NCI-H128 (cell line): ENCODE measurements around the gene COL8A2.

Source experiments
- DNase-seq: peaks from one replicate; lab custom pipeline; 2025; ENCODE audit not compliant: unreplicated experiment; lab: John Stamatoyannopoulos, UW

The COL8A2 gene

DNA sequence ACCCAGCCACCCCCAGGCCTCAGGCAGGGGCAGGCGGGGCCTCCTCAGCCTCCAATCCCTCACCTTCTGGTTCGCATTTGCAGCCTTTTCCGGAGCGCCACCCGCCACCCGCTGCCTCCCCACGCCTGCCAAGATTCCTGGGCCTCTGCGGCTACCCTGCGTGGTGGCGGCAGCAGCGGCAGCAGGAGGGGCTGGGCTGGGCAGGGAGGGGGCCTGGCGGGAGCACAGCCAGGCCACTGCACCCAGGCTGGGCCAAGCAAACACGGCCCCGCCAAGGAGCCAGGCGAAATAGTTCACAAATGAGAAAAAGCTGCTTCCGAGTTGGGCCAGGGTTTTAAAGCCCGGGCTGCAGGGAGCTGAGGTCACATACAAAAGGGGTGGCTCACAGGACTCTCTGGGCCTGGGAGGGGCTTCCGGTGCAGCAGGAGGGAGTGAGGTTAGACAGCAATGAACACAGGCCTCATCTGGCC lies 9.8 kb downstream of the COL8A2 start:
- DNase-seq: no peak

- DNase-seq: no peak
These were observed 10.7 kb downstream of the COL8A2 start for GRCh38 chr1:36114371-36114770.

- DNase-seq: no peak
These were observed 12.2 kb downstream of the COL8A2 start for GRCh38 chr1:36112823-36113222.

DNA sequence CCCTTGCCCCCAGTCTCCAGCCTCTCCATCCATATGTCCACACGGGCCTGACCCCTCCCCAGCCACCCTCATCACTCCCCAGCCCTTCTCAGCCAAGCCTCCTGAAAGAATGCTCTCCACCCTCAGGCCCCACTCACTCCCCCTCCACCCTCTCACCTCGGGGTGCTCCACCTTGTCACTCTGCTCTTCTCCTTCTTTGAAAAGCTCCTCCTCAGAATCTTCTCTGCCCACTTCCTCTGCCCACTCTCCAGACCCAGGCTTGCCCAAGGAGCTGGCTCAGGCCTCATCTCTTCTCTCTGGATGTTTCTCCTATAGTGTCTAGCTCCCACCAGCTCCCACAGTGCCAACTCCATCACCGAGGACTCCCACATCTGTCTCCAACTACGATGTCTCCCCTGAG lies 13.9 kb downstream of the COL8A2 start:
- DNase-seq: no peak

DNA sequence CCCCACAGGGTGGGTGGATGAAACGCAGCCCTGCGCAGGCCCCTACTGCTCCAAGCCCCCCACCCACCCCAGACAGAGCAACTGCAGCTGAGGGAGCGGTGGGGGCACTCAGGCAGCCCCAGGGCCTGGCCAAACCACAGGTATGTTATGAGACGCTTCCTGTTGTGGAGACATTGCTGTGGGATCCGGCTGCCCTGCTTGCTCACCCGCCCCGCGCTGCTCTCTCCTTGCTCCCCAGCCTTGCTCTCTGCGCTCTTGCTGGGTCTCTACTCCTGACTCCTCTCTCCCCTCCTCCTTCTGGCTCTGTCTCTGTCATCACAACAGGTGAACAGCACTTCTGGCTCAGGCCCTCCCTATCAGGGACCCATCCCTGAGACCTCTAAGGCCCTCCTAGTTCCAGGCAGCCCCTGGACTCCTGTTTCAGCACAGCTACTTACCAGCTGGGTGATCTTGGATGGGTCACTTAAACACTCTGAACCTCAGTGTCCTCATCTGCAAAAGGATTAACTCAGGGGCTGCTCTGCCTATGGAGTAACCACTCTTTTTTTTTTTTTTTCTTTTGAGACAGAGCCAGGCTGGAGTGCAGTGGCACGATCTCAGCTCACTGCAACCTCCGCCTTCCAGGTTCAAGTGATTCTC lies 15.9 kb downstream of the COL8A2 start:
- no peak for DNase-seq

DNA sequence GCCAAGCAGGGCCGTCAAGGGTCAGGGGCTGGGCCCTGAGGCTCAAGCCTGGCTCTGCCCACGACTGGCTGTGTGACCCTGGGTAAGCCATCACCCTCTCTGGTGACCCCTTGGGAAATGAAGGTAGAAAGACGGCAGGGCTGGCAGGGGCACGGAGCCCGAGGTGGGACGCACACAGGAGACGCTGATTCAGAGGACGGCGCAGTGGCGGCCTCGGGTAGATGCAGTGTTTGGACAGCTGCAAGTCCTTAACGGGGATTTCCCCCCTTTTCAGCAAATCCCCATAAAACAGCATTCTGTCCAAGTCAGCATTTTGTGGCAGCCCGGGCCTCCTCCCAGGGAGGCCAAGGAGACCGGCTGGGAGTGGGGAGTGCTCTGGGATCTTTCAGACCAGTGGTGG lies 16.7 kb downstream of the COL8A2 start:
- no peak for DNase-seq

DNA sequence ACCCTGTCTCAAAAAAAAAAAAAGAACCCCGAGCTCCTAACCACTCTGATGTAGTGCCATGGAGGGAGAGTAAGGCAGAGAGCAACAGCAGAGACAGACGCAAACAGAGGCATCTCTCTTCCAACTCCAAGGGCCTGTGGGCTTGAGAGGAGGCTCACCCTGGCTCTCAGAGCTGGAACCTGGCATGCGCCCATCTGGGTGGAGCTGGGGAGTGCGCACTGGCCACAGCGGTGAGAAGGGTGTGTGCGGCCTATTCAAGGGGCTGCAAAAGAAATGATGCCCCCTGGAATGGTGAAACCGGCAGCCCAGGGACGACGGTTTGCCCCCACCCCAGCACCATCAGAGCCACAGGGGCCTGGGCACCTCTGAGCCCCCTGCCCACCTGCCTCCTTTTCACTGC lies 17.6 kb downstream of the COL8A2 start:
- DNase-seq: no peak

DNA sequence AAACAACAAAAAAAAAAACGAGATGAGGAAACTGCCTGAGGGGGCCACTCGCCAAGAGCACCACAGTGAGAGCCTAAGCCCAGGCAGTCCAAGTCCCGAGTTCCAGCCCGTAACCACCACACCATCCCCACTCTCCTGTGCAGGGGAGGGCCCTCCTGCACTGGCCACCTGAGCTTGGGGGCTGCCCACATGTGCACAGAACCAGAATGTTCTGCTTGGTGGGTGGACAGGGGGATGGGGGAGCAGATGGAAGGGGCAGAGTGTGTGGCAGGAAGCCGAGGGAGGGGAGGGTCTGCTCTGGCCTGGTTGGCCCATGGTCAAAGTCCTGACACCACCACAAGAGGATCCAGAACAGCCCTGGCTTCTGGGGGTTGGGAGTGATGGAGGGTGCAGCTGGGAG lies 18.8 kb downstream of the COL8A2 start:
- no peak for DNase-seq

DNA sequence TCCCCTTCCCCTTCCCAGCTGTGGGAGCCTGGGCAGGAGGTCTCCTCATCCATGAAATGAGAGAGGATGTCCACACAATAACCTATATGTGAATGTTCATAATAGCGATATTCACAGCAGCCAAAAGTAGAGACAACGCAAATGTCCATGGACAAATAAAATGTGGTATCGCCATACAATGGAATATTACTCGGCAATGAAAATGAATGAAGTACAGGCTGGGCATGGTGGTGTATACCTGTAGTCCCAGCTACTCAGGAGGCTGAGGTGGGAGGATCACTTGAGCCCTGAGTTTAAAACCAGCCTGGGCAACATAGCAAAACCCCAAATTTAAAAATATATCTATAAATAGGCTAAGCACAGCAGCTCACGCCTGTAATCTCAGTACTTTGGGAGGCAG lies 23.5 kb downstream of the COL8A2 start:
- no peak for DNase-seq

DNA sequence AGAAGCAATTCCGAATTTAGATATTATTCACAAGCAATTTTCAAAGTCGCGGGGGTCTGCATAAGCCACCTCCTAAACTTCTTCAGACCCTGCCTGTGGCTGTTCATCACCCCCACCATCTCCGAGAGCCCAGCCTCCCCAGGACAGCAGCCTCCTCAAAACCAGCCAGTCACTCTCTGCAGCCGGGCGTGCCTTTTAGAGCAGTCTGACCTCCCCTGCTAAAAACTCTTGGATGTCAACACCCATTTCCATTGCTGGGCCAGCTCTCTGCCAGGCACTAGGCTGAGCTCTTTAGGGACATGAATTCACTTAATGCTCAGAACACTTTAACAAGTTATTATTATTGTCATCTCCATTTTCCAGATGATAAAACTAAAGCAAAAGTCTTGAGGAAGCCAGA lies 24.6 kb downstream of the COL8A2 start:
- DNase-seq: no peak

- DNase-seq: peak; percentile 83
These were observed 25.2 kb downstream of the COL8A2 start for GRCh38 chr1:36099681-36100341.

DNA sequence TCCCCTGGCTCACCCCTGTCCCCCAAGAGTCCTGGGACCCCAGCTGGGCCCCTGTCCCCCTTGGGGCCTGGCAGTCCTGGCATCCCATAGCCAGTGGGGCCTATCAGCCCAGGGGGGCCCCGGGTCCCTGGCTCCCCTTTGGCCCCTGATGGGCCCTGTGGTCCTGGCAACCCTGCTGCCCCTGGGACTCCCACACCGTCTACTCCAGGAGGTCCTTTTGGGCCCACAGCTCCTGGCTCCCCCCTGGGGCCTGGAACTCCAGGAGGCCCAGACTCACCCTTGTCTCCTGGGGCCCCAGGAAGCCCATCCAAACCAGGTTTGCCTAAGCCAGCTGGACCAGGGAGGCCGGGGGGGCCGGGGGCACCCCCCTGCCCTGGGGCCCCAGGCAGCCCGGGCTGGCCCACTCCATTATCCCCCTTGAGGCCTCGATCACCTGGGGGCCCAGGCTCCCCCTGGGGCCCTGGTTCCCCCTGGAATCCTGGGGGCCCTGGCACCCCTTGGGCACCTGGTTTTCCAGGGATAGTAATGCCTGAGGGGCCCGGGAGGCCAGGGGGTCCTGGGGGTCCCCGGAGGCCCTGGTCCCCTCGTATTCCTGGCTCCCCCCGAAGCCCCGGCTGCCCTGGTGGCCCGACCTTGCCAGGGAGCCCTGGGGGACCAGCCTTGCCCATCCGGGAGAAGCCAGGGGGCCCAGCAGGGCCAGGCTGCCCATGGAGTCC lies 26.2 kb downstream of the COL8A2 start:
- DNase-seq: no peak

- no peak for DNase-seq
These were observed 27.1 kb downstream of the COL8A2 start for GRCh38 chr1:36097693-36098585.

DNA sequence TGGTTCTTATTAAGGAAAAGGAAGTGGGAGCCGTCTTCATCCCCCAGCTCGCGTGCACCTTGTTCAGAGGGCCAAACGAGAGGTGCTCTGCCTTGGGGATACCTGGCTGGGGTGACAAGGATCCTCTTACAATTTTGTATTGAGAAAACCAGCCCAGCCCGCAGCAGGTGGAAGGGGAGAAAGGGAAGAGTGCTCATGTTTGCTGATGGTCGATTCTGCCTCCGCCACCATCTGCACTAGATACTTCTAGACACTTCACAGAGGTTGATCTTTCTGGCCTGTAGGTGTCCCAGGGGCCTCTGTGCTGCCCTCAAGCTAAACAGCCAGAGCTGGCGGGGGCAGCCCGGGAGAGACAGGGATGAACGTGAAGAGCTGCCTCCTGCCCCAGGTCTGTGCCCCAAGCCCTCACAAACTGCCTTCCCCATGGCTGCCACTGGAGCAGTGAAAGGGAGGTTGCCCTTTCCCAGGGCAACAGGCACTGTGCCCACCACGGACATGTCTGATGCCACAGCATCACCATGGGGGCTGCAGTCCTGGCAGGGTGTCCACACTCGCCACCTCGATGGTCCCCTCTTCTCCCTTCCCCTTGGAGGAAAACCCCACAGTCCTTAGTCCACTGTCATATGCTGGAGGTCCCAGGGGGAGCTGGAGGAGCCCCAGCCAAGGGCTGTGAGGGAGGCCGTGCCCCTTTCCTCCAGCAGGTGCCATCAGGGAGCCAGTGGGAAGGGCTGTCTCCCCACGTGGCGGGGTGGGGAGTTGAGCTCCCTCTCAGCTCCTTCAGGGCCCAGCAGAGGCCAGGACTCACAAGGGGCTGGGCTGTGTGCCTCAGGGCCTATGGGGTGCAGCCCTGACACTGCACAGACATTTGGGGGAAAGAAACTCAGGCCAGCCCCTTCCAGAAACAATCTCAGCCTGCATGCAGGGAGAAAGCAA lies 28.3 kb downstream of the COL8A2 start:
- DNase-seq: no peak

DNA sequence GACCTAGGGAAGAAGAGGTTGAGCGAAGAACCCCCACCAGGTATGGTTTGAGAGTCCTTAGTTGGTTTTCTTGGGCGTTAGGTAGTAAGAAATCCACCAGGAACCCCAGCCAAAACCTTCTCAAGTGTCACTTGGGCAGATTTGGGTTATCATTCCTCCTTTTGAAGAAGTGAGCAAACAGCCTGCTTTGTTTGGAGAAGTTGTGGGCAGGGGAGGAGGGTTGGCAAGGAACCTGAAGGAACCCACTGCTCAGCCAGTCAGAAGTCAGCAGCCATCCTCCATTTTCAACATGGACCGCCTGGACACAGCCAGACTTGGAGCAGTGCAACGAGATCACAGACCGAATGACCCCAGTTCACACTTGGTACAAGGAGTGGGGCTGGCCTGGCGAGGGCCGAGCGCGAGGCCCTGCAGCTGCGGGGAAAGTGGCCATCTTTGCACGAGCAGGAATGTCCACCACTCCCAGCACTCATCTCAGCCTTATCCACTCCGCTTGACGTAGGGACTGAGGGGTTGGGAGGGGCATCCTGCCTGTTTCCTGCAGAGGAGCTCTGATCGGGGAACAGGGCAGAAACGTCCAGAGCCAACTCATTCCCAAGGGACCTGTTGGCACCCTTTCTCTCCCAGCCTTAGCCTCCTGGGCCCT lies 29.1 kb downstream of the COL8A2 start:
- no peak for DNase-seq

GRCh38 chr1:36094621-36095061 lies 30.4 kb downstream of the COL8A2 start:
- no peak for DNase-seq

DNA sequence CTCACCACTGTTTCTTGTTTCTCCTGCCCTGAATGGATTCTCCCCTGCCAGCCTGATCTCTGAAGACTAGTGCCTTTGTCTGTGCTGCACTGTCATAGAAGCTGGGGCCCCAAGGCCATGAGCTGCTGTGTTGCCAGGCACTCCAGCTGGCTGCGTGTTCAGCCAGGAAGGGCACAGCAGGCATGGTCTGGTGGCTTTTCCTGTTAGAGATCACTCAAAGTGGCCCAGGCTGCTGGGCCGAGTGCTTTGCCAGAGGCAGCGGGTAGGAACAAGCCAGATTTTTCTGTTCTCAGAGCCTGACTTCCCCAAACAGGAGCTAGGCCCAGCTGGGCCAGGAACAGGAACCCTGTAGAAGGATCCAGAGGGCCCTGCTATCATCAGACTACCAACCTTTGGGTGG lies 31.1 kb downstream of the COL8A2 start:
- DNase-seq: no peak

DNA sequence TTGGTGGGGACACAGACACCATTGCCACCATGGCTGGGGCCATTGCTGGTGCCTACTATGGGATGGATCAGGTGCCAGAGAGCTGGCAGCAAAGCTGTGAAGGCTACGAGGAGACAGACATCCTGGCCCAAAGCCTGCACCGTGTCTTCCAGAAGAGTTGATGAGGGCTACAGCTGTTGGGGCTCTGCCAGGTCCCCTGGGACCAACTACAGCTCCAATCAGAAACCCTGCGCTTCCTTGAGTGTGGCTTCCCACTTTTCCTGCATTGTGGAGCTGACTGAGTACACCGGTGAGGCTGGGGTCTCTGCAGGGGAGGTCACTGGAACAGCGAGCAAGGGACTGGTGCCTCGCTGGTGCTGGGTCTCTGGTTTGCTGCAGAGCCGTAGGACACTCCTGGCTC lies 31.8 kb downstream of the COL8A2 start:
- no peak for DNase-seq

- DNase-seq: no peak
These were observed 32.2 kb downstream of the COL8A2 start for GRCh38 chr1:36092798-36093185.
